Activated gamma-delta T cell treated with anti-CD3 and anti-CD28 coated beads, Interleukin-2, amount 50 U/mL, for 16 hours (primary cell): ENCODE data around the gene SHMT2.
A peak's percentile ranks its signal among the peaks of the same experiment; 100 is the strongest.

Experiments used
- DNase-seq: peaks from one replicate; pipeline ENCODE4 v3.0.0-alpha.2; 2020; ENCODE audit warnings: low read depth

SHMT2 gene

DNA sequence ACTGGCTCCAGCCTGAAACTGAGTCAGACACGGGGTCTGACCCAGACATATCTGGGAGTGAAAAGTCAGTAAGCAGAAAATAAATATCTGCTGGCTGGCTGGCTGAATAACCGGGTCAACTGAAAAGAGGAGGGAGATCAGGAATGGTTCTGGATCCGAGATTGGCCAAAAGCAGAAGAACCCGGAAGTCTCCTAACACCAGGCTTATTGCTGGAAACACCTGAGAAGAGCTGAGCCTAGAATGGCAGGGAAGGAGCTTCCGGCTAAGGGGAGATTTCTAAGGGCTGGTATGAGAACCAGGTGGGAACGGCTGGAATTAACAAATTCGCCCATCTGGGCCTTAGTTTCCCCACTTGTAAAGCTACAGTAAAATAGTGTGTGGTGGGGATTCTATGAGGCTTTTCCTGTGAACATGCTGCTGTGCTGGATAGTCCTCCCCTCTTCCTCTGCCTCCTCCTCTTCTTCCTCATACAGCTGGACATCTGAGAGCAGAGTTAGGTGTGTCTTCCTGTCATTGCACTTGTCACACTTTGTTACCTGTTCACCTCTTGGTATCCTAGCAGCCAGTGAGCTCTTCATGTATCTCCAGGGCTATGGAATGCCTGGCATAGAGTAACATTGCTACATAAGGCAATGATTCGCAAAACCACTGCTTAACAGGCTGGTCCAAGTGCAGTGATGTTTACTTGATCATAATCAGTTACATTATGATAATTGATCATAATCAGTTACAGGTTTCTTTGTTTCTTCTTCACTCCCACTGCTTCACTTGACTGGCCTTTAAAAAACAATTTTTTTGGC, 2.0 kb upstream of the SHMT2 start:
- no peak for DNase-seq

DNA sequence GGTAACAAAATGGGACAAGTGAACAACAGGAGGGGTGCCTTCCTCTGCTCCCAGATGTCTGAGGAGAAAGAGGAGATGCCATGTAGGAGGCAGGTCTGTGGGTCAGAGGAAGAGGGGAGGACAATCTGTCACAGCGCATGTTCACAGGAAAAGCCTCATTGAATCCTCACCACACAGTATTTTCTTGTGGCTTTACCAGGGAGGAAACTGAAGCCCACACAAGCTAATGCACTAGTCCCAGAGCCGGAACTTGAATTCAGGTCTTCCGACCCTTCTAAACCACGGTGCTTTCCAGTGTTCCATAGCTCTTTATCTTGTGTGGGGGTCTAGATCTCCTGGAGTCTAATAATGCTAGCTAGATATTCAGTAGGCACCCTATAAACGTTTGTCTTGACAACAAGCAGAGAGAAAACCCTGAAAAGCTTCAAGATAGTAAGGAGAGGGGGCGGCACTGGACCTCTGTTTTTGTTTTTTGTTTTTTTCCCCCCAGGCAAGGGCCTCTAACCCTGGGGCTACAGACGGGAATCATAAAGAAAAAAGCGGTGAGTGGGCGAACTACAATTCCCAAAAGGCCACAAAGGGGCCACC, 371 bp upstream of the SHMT2 start:
- no peak for DNase-seq

DNA sequence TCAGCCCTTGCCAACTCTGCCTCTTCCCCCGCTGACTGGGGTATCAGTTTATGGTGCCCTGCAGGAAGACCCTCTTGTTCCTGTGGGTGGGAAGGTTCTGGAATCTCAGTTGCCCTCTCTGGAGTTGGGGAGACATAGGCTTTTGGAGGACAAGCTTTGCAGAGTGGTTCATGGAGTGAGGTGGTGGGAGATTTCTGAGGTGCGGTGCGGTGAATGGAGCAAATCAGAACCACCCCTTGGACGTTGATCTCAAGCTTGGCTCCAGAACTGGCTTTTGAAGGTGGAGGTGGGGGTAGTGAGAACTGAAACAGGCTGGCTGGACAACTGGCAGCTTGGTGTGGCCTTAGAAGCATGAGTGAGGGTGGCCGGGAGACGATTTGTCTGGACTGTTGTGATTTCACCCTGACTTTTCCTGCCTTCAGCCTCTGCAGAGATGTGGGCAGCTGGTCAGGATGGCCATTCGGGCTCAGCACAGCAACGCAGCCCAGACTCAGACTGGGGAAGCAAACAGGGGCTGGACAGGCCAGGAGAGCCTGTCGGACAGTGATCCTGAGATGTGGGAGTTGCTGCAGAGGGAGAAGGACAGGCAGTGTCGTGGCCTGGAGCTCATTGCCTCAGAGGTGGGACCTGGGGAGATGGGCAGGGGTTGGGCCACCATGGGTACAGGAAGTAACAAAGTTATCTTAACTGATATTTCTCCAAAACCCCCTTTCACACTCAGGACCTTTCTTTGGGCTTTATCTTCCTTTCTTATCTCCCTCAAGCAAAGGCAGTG, 1.1 kb downstream of the SHMT2 start:
- no peak for DNase-seq

DNA sequence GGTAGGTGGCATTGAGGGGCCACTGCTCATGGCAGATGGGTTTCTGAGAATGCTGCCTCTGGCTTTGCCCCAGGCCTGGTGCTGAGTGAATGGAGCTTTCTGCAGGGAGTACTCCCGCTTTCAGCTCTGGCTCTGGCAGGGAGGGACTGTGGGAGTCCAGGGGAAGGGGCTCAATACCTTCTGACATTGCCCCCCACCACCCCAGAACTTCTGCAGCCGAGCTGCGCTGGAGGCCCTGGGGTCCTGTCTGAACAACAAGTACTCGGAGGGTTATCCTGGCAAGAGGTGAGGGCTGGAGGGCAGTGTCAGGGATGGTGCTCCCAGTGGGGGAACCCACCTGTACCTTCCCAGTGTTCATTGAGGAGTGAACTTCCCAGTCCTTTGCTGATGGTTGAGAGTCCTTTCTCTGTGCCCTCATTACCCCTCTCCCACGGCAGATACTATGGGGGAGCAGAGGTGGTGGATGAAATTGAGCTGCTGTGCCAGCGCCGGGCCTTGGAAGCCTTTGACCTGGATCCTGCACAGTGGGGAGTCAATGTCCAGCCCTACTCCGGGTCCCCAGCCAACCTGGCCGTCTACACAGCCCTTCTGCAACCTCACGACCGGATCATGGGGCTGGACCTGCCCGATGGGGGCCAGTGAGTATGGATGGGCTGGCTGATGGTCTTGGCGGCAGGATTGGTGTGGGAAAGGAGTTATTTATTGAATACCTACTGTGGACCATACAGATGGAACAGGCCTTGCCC, 1.9 kb downstream of the SHMT2 start:
- DNase-seq = no peak

DNA sequence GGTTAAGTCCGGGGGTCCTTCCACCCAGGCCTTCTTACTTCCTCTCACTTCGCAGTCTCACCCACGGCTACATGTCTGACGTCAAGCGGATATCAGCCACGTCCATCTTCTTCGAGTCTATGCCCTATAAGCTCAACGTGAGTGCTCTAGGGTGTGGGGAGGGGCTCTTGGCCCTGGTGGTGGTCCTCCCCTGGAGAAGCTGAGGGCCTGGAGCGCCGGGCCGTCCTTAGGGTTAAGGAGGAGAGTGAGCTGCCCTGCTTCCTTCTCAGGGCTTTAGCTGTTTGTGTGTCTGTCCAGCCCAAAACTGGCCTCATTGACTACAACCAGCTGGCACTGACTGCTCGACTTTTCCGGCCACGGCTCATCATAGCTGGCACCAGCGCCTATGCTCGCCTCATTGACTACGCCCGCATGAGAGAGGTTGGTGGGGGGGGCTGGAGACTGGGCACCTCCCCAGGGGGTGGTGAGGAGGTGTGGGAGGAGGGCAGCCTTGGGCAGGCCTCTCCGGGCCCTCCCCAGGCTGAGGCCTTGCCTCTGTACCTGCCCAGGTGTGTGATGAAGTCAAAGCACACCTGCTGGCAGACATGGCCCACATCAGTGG, 2.7 kb downstream of the SHMT2 start:
- no peak for DNase-seq

DNA sequence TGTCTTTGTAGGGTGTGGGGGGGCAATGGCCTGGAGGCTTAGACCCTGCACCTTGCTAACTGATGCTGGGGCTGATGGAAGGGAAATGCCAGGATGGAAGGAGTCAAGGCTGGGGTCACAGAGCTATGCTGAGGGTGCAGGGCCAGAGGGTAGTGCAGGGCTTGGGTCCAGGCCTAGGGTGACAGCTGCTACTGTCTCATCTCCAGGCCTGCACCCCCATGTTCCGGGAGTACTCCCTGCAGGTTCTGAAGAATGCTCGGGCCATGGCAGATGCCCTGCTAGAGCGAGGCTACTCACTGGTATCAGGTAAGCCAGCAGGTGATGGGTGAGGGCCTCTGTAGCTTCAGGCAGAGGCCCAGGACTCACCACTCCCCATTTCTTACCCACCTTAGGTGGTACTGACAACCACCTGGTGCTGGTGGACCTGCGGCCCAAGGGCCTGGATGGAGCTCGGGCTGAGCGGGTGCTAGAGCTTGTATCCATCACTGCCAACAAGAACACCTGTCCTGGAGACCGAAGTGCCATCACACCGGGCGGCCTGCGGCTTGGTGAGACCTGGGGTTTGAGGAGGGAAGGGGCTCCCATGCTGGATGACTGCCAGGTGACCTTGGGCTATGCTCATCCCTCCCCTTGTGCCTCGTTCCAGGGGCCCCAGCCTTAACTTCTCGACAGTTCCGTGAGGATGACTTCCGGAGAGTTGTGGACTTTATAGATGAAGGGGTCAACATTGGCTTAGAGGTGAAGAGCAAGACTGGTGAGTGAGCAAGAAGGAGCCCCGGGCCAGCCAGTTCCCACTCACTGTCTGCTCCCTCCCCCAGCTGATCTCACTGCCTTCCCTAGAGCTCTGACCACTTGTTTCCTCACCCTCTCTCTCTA, 4.1 kb downstream of the SHMT2 start:
- no peak for DNase-seq

DNA sequence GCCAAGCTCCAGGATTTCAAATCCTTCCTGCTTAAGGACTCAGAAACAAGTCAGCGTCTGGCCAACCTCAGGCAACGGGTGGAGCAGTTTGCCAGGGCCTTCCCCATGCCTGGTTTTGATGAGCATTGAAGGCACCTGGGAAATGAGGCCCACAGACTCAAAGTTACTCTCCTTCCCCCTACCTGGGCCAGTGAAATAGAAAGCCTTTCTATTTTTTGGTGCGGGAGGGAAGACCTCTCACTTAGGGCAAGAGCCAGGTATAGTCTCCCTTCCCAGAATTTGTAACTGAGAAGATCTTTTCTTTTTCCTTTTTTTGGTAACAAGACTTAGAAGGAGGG, 4.7 kb downstream of the SHMT2 start:
- no peak for DNase-seq

DNA sequence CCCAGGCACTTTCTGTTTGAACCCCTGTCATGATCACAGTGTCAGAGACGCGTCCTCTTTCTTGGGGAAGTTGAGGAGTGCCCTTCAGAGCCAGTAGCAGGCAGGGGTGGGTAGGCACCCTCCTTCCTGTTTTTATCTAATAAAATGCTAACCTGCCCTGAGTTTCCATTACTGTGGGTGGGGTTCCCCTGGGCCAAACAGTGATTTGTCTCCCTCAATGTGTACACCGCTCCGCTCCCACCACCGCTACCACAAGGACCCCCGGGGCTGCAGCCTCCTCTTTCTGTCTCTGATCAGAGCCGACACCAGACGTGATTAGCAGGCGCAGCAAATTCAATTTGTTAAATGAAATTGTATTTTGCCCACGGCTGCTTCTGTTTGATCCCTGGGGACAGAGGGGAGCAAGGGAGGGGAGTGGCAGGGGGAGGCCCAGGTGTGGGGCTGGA, 5.1 kb downstream of the SHMT2 start:
- no peak for DNase-seq

DNA sequence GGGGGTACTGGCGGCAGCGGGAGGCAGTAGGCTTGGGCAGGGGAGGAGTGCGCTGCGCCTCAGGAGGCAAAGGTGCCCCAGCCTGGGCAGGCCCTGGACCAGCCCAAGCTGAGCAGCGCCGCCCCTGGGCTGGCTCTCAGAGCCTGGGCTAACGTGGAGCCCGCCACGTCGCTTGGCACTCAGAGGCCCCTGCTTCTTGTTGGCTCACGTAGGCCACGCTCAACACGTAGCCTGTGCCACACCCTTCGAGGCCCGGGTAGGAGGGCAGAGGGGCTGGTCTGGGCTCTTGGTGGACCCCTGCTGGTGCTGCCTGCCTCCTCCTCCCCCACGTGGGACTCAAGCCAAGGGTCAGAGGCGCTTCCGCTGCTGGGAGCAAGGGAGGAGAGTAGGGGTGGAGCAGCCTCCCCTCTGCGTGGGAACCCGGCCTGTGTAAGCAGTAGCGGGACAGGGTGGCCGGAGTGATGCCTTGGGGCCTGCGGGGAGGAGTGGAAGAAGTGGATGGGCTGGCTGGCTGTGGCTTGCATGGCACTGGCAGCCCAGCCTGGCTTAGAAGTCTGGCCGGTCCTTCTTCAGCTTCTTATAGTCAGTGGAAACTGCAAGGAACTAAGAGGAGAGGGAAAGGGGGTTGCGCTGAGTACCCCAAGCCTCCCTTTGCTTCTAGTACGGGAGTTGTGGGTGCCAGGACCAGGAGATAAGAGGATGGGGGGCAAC, 5.7 kb downstream of the SHMT2 start:
- no peak for DNase-seq

DNA sequence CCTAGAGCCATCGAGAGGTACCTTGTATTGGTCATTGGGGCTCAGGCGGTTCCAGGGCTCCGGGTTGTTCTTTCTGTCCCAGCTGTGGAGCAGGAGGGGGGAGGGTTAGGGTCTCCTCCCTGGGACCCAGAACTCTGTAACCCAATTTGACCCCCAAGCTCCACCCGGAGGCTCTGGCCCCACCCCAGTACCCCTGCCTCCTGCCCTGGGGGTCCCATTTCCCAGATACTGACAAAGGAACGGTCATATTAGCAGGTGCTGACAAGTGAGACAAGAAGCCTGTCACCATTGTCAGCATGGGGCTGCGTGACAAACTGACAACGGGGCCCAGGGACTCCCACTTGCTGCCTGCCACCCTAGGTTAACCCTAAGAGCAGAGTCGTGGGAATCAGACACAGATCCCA, 6.2 kb downstream of the SHMT2 start:
- no peak for DNase-seq

DNA sequence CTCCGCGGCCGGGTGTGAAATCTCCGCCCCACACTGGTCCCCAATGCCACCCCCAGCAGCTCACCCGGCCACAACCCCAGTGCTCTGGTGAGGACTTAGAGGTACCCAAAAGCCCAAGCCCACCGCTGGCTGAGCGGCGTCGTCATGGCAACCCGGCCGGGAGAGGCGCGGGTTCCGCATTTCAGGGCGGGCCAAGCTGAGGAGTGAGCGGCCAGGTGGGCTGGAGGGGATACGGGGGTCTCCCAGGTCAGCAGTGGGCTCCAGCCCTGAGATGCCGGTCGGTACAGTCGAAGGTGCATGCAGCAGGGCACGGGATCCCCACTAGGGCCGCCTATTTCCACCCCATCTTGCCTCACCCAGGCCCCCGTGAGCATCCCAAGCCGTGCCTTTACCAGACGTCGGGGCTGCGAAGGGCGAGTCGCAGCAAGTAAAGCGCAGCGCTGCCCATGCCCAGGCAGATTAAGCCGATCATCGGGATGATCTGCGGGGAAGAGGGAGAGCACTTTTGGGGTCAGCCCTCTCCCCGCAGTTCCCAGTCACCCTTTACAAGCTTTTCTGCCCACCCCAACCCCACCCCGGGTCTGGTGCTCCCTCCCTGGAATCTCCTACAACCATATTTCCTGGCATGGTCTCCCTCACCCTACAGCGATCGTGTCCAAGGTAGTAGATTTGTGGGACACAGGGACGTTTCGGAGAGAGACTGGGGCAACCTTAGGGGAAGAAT, 6.9 kb downstream of the SHMT2 start:
- DNase-seq = no peak

DNA sequence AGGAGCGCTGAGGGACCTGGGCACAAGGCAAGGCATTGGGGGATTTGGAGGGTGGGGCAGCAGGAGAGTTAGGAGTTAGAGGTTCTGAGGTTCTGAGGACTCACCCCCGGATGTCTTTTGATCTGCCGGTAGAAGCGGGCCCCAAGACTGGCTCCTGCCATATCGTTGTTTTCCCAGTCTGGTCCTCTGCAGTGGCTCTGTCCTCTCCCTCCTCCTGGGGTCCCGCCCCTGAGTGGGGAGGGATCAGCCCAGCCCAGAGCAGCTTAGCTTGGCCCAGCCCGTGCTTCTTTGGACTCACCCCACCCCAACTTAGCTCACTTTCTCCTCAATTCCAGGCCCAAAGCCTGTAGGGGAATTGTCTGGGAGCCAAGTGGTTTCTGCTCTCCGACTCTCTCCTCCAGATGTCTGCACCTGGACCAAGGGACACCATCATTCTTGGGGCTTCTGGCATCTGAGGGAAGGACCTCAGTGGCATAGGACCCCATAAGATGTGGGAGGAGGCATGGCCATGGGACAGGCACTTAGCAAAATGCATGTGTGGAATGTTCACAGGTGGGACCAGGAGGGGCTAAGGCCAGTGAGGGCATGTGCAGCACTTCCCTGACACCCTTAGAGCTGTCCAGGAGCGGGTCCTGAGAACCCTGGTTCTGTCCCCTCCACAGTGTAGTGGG, 7.5 kb downstream of the SHMT2 start:
- no peak for DNase-seq

DNA sequence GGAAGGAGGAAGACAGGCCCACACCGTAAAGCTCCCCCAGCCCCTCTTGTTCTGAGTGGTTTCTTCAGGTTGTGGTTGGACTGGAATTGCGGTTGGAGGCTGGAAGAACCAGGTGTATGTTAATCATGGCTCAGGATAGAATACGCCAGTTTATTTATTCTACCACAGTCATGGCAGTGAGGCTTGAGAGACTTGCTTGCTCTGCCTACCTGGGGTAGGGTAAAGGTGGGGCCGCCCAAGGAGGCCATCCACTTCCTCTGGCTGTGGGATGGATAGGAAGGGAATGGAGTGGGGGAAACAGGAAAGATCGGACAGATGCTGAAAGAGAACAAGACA, 8.1 kb downstream of the SHMT2 start:
- no peak for DNase-seq

DNA sequence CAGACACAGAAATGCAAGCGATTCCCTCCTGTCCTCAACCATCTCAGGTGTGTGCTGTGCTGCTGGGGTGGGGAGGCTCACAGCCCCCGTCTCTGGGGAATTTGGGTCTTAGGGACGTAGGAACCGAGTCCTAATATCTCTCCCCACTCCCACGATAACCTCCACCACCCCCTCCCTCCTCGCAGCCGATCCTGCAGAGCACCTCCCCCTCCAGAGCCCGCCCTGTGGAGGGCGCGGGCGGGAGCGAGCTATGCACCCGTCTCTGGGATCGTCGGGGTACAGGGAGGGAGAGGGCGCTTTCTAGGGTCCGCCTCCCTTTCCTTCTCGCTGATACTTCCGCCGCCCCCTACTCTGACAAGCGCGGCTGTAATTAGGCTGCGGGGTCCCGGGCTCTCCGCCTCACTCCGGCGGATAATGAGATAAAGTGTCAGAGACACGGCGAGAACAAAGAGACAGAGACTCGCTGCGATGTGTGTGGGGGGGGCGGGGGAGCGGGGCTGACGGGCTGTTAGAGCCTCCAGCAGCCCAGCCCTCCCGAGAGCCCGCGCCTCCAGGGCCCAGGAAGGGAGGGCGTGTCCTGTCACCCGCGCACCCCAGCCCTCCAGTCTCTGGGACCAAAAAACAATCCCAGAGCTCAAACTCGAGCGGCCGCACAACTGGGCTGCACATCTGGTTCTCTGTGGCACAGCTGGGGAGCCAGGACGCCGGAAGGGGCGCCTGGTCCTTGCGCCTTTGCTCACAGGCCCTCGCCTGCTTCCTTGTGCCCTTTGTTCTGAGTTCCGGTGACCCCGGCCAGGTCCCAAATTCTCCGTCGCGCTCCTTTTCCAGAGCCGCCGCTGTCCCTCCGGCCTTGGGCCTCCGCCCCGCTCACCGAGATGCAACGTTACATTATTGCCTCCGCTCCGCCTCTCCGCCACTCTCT, 8.7 kb downstream of the SHMT2 start:
- DNase-seq = no peak

DNA sequence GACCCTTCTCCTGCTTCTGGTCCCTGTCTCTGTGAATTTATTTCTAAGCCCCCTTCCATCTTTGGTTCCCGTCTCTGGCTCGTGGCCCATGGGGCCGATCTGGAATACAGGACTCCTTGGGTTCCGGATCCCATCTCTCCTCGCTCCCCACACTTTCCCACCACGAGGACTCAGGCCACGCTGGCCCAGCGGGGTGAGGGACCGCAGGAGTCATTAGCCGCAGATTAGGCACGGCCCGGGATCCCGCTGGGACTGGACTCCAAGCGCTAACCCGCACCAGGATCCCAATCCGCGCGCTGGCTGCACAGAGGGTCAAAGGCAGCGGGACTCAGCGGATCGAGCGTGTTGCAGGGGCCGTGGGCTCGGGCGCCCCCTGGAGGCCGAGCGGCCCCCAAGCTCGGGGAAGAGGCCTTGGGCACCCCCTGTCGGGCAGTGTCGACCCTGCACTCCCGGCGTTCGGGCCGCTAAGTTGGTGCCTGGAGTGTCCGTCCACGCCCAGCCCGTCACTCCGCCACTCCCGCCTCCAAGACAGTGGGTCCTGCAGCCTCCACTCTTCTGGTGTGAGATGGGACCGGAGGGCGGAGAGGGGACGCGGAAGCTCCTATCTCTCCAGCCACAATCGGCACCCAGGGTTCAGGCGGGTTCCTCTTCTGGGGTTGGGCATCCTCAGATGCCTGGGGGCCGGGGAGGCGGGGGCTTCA, 9.5 kb downstream of the SHMT2 start:
- DNase-seq = peak; percentile 80

DNA sequence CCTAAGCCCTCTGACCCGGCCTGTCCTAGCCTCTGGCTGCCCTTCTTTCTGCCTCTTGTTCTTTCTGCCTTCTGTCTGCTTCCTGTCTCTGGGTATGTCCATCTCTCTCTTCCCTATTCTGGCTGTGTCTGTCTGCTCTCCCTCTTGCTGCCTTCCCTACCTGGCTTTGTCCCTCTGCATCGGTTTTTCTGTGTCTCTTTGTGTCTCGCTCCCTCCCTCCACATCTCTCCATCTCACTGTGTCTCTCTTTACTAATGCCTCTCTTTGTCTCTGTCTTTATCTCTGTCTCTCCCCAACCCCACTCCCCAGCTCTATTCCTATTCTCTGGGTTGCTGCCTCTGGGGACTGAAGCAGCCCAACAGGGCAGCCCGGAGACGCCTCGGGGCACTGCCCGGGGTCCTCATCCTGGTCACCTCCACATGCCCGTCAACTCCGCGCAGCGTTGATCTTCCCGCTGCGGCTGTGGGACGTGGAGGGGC, 10.1 kb downstream of the SHMT2 start:
- DNase-seq = no peak
